GM18499 (cell line): ENCODE measurements around the gene MRNIP.
"Not testable (repeated sequence)": the region's sequence is repeated elsewhere in the genome, so short reads cannot be mapped to it uniquely, and the experiment has no call there.

ENCODE experiments used
- ATAC-seq: cut with Tn5 transposase; IDR thresholded peaks from one replicate; pipeline ENCODE4 v1.9.1; 2021; ENCODE audit warnings: moderate number of reproducible peaks; ENCODE audit not compliant: insufficient read depth, unreplicated experiment

MRNIP gene

DNA sequence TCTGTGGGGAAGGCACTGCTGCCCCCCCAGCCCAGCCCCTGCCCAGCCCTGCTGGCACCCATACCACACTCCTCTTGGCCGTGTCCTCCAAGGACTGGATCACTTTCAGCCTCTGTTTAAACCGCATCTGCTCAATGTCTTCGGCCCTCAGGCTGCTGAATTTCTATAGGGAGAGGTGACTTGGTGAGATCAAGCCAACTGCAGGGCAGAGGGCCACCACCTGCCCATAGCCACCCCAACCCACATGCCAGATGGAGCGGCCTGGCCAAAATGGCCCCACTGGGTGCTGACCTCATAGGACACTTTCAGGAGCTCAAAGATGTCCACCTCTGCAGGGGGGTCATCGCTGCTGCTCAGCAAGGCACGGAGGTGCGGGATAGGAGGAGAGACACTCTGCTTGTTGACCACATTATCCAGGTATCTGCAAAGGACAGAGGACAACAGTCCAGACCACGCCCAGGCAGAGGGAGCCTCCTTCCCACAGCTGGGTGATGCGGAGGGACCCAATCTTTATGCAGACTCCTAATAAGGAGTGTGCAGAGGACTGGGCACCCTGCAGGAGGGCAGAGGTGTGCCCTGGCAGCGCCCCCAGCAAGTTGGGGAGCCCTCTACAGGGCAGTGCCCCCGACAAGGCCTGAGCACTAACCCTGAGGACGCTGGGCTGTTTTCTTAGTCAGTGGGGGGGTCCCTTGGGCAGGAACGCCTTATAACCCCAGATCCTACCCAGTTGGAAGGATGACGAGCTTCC, 14.4 kb upstream of the MRNIP start:
- ATAC-seq, result no peak

DNA sequence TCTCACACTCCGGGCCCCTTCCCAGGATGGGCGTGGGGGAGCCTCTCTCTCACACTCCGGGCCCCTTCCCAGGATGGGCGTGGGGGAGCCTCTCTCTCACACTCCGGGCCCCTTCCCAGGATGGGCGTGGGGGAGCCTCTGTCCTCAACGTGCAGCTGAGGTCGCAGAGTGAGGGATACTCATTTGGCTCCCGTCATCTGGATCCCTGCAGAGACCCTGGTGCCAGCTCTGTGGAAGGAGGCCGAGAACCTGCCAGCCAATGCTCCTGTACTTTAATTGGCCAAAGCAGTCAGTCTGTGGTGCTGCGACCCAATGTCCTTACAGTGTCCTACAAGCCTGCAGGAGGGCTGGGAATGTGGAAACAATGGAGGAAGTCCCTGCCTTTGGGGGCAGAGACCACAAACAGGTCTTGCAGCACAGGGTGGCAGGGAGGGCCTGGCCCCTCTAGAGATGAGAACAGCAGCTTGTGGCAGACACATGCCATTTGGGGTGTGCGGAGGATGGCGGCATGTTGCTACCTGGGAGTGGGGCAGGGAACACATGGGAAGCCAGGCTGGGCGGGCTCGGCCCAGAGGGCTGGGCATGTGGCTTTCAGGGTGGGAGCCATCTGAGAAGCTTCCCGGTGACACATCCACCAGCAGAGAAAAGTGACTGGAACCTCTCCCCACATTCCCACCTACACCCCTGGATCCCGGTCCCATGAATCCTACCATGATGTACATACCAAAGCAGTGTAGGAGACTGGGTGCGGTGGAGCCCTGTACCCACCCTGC, 13.6 kb upstream of the MRNIP start:
- ATAC-seq, result no peak

DNA sequence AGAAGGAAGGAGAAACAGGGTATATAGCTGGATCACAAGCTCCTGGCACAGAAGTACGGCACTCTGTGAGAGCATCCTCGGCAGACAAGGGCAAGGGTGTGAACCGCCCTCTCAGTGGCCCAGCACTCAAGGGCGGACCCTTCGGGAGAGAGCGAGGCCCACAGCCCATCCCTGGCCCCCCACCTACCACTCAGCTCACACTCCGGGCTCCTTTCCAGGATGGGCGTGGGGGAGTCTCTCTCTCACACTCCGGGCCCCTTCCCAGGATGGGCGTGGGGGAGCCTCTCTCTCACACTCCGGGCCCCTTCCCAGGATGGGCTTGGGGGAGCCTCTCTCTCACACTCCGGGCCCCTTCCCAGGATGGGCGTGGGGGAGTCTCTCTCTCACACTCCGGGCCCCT, 12.9 kb upstream of the MRNIP start:
- ATAC-seq, result not testable (repeated sequence)

DNA sequence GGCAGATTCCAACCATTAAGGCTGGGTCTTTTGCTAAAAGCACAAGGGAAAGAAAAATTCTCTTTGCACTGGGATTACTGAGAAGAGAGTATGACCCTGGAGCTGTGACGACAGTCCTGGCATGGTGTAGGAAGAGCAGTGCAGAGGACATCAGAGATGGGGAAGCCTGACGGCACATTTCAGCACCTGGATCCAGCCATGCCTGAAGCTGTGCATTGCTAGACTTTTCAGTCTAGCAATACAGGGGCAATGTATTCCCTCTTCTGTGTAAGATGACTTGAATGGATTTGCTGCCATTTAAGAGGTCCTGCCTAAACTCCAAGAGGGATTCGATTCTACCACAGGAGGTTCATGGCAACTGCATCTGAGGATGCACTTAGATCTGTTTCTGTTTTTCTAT, 12.3 kb upstream of the MRNIP start:
- no peak for ATAC-seq

DNA sequence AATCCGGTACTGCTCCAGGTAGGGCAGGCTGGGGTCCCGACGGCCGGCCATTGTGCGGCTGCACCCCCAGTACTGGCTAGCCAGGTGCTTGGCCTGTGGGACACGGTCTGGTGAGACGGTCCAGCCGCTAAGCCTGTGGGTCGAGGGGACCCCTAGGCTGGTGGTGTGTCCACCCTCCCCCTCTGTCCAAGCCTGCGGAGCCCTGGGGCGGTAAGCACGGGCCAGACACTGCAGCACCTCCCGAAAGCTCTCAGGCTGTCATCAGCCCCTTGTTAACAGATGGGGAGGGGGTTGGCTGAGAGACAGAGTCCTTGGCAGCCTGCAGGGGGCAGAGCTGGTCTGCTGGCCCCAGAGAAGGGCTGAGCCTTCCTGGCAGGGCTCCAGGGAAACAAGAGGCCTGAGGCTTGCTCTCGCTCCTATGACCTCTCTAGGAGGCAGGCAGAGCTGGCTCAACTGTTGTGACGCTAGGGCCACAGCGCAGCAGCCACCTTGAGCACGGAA, 11.8 kb upstream of the MRNIP start:
- no peak for ATAC-seq

DNA sequence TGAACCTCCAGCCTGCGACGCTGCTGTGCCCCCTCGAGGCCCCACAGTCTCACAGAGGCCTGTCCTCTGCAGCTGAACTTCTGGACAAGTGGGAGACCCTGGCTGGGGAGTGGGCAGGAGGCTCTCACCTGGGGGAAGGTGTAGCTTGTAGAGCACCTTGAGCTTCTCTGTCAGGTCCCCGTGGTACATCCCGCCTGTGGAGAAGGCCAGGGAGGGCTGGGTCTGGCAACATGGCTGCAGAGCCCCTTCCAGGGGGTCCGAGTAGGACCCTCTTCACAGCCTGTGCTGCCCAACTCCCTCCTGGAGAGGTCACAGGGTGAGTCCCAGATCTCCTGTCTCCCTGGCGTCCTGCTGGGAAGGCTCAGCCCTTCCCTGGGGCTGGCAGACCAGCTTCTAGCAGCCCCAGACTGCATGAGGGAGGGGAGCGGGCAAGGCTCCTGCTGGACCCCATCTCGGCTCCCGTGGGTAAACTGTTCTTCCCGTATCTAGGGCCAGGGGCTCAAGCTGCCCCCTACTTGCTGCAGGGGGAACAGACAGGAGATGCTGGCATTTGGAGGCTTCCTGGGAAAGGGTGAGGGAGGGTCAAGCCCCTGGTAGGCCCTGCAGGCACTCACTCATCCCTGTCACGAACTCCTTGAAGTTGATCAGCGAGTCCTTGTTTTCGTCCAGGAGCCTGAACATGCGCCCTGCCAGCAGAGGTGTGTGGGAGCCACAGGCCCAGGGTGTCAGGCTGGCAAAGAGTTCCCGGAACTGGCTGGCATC, 11.2 kb upstream of the MRNIP start:
- no peak for ATAC-seq

DNA sequence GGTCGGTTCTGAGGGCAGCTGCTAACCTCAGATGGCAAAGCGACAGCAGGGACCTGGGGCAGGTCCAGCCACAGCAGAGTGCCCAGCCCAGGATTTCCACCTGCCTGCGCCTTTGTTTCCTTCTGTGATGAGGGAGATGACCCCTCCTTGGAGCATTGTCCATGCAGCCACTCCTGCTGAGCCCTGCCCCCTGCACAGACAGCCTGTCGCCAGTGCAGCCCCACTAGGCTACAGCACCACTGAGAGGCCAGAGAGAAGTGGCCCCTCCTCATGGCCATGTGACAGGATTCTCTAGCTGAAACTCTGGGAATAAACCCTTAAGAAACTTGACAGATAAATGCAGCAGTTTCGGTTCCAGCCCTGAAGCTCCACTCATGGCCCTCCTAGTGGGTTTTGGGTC, 10.5 kb upstream of the MRNIP start:
- no peak for ATAC-seq

DNA sequence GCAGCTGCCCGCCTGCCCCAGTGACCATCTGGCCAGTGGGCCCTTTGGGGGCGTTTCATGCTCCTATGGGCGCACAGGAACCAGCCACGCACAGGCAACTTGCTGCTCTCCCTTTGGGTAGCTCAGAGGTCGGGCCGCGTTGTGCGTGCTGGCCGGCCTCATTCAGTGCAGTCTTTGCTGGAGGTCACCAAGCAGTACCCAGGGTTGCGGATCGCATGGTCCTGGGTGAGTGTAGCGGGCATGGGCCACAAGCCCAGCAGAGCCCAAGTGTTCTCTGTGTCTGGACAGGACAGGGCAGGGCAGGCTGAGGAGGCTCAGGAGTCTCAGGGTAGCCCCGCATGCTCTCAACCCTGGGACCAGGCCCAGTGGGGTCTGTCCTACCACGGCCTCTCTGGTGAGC, 9.9 kb upstream of the MRNIP start:
- no peak for ATAC-seq

DNA sequence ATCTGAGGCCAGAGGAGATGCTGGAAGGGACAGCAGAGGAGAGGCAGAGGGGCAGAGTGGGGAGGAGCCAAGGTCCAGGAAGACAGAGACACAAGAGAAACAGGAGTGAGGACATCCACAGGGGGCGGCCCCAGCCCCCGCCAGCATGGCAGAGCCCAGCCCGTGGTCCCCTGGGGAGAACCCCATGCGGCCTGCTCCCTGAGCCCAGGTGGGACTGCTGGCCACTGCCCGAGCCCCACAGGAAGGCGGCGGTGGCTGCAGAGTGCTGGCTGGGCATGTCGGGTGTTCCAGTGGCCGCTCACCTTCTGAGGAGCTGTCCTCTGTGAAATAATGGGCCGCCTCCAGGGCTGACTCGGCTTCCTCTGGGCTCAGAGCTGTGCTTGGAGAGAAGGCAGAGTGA, 8.9 kb upstream of the MRNIP start:
- no peak for ATAC-seq

DNA sequence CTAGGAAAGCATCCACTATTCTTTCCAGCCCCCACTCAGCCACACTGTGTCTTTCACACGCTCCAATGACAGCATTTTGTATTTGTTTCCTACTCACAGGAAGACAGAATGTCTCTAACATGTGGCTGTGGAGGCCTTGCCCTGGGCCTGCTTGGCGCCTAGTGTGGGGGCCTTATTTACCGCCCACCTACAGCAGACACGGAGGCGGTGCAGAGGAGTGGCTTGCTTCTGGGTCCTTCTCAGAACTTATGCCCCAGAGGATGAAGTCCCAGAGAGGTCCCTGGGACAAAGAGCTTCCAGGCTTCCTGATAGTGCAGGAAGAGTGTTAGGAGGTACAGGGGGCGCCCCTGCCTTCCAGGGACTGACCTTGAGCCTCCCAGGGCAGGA, 8.5 kb upstream of the MRNIP start:
- ATAC-seq, result no peak

DNA sequence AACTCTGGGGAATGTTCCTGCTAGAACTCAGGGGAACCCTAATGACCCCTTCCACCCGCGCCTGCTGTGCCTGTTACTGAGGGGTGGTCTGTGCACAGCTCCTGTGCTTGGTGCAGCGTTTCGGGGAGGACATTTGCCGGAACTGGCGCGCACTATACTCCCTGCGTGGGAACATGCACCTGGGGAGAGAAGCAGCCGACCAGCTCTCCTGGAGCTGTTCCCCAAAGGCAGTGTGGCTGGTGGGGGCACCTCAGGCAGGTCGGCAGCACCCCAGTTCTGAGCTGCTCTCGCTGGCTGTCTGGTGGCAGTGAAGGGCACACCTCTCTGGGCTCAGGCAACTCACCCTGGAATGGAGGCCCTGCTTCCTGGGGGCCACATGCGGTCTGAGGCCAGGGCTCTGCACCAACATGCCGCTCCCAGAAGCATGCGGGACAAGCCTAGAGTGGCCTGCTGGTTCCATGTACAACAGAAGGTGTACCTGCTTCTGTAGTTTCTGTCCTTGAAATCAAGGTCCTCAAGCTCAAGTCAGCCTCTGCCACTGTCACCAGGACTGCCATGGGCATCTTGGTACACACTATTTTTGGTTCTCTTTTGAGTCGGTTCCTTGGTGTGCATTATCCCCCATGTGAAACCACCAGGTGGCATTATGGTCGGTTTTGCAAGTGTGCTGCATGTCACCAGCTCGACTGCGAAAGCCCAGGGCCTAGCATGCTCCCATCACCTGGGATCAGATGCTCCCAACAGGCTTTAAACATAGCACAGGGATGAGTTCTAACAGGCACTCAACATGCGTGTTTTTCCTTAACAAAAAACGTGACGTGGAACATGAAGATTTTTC, 7.8 kb upstream of the MRNIP start:
- ATAC-seq, result no peak

DNA sequence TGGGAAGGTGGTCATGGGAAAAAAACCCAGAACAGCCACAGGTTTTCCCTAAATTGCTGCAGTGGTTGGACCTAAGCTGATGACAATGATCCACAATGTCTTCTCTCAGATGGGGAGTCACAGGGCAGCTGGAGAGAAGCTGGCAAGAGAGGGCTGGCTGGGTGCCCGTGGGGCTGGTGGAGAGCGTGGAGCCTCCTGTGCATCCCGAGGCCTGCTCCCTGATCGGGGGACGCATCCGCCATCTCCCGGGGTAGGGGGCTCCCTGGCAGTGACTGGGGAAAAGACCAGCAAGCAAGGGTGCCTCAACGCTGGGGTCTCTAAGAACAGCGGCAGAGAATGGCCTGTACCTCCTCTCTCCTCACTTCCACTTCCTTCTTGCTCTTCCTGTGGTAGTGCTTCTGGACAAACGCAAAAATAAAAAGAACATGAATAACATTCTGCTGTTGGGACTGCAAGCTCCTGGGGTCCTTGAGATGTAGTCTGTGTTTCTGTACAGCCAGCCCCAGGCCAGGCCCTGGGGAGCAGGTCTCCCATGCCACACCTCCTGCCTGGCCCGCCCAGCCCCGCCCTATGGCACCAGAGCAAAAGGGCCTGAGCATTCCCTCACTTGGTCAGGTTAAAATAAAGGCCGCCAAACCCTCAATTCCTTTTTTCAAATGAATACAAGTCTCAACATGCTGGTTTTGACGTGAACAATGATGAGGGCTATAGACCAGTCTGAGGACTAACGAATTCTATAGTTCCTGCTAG, 7.0 kb upstream of the MRNIP start:
- no peak for ATAC-seq

DNA sequence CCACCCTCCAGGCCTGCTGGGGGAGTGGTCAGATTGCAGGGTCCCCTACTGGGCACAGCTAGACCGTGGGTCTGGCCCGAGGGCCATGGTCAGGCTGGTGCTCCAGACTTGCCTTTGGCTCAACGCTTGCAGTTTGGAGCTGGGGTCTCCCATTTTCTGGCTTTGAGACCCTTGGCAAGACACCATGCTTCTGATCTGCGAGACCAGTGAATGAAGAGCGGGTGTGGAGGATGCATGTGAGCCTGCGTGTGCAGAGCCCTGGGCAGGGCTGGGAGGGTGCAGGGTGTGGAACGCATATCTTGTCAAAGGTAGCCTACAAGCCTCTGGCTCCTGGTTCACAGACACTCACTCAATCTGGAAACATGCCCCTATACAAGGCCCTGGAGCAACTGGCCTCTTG, 6.1 kb upstream of the MRNIP start:
- no peak for ATAC-seq

DNA sequence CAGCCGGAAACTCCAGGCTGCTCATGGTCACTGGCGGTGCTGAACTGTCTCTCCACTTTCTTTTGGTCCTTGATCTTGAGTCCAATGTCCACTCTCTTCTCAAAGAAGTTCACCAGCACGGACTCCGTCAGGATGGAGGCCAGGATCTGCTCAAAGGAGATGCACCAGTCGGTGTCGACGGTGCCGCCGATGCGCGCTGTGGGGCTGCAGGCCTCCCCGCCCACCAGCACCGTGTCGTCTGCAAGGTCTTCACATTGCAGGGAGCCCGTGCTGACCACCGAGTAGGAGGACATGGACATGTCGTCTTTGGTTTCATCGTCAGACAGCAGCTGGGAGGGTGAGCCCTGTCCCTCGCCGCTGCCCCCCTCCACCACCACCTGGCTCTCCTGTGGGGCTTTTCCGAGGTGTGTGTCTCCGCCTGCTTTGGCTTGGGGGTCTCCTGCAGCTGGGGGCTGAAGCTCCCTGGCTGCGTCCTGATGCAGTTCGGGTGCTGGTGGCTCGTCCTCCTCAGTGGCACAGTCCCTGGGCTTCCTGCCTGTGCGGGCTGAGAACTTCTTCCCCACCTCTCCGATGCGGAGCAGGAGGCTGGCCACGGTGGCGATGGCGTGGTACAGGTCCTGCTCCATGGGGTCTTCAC, 5.0 kb upstream of the MRNIP start:
- ATAC-seq, result no peak

DNA sequence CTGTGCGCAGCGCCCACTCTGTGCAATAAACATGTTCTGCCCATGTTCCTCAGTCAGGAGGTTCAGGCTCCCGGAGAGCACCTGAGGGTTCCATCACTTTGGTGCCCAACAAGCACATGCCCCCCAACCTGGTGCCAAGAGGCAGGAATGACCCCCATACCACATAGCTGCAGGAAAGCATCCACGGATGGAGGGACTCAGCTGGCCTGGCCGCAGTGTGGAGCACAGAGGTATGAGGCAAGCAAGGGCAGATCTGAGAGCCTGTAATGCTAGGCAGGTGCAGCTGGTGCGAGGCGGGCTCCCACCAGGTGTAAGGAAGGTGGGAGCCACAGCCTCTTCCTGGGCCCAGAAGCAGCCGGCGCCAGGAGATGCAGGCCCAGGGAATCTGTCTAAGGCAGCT, 4.3 kb upstream of the MRNIP start:
- ATAC-seq, result no peak

DNA sequence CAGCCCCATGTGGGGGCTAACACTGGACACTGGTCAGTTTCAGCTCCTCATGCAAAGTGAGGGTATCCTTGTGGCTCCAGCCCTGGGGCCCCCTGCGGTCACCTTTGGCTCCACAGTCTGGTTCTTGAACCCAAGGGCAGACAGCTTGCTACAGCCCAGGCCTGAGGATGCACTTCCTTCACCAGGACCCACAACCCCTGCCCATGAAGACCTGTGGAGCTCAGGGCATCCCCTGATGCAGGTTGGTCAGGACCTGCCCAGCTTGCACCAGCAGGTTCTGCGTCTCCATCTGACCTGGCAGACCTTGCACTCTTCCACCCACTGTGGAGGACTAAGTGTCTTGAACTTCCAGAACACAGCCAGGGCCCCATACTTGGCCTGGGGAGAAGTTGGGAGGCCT, 3.7 kb upstream of the MRNIP start:
- no peak for ATAC-seq

DNA sequence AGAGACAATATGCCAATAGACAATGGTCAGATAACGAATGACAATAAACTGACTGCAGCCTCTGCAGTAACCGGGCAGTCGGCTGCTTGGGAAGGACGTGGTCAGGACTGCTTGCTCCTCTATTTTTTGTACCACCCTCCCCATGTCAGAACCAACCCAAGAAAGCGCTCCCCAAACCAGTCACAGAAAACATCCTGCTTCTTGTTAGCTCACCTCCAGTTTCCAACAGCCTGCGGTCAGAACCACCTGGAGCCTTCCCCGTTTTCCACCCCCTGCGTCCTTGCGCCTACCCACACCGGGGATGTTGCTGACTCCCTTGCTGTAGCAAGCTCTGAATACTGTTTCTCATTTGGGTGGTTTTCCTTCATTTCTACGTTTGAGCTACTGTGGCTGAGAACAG, 1.7 kb upstream of the MRNIP start:
- no peak for ATAC-seq

DNA sequence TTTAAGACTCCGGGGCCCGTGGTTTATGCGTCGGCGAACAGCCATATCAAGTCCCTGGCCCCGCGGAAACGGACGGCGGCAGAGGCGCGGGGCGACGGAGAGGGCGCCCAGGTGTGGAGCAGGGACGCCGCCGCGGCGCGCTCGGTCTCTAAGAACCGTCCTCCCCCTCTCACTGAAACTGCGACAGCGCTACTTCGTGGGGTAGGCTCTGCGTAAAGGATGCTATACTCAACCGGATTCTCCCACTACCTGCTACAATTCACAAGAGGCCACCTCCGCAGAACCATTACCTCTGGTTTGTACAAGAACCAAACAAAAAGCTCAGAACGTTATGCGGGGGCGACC, 404 bp downstream of the MRNIP start:
- ATAC-seq, result peak; percentile 13

DNA sequence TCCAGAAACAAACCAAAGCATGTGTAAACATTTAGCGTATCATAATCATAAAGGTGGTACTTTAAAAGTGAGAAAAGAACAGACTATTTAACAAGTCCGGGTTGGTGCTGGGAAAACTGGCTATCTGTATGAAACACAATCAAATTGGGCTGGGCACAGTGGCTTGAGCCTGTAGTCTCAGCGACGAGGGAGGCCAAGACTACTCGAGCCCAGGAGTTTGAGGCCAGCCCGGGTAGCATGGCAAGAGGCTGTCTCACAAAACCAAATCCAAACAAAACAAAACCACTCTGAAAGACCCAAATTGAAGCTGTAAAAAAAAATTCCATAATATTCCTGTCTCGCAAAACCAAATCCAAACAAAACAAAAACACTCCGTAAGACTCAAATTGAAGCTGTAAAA, 4.3 kb downstream of the MRNIP start:
- ATAC-seq, result no peak
